Smooth muscle cell (in vitro differentiated cells): ENCODE results near the gene SGPP1. TPM values are rescaled to one million over a fixed set of nuclear protein-coding genes. Genes with fewer than 3 reads are reported as not detected.
"Not testable (repeated sequence)": the region's sequence is repeated elsewhere in the genome, so short reads cannot be mapped to it uniquely, and the experiment has no call there.

Experiments used
- DNase-seq: peaks from one replicate; lab custom pipeline; 2025; ENCODE audit not compliant: unreplicated experiment; lab: John Stamatoyannopoulos, UW
- H2AFZ ChIP-seq: fragments of 200-600 bp; sonication (generic); 2 replicates; pipeline ENCODE4 v1.6.0; 2016; ENCODE audit warnings: antibody characterized with exemption, low read depth, mild to moderate bottlenecking
- H3F3A ChIP-seq: fragments of 200-600 bp; sonication (generic); 2 replicates; pipeline ENCODE4 v1.6.0; 2017; ENCODE audit warnings: antibody characterized with exemption, low read depth
- H3K27ac ChIP-seq: fragments of 200-600 bp; sonication (generic); 2 replicates; pipeline ENCODE4 v1.5.1; 2016; ENCODE audit warnings: low read depth, mild to moderate bottlenecking
- H3K27me3 ChIP-seq: fragments of 200-600 bp; sonication (generic); 2 replicates; pipeline ENCODE4 v1.6.1; 2016; ENCODE audit warnings: low read depth, mild to moderate bottlenecking
- H3K36me3 ChIP-seq: fragments of 200-600 bp; sonication (generic); 2 replicates; pipeline ENCODE4 v1.5.1; 2016; ENCODE audit warnings: low read depth
- H3K4me1 ChIP-seq: fragments of 200-600 bp; sonication (generic); 2 replicates; pipeline ENCODE4 v1.5.1; 2016; ENCODE audit warnings: low read depth
- H3K4me2 ChIP-seq: fragments of 200-600 bp; sonication (generic); 2 replicates; pipeline ENCODE4 v1.6.0; 2016; ENCODE audit warnings: mild to moderate bottlenecking
- H3K4me3 ChIP-seq: fragments of 200-600 bp; sonication (generic); 2 replicates; pipeline ENCODE4 v1.5.1; 2016; ENCODE audit warnings: mild to moderate bottlenecking
- H3K79me2 ChIP-seq: fragments of 200-600 bp; sonication (generic); 2 replicates; pipeline ENCODE4 v1.6.0; 2016; ENCODE audit warnings: low read depth, mild to moderate bottlenecking
- H3K9ac ChIP-seq: fragments of 200-600 bp; sonication (generic); 2 replicates; pipeline ENCODE4 v1.6.0; 2016; ENCODE audit warnings: low read depth
- H3K9me3 ChIP-seq: fragments of 200-600 bp; sonication (generic); replicated peaks from 2 replicates; pipeline ENCODE4 v1.5.1; 2016; ENCODE audit warnings: low read depth
- H4K20me1 ChIP-seq: fragments of 200-600 bp; sonication (generic); 2 replicates; pipeline ENCODE4 v1.6.0; 2016; ENCODE audit warnings: low read depth
- CTCF ChIP-seq: fragments of 200-600 bp; sonication (generic); IDR thresholded peaks from 2 replicates; pipeline ENCODE4 v1.5.1; 2017; ENCODE audit warnings: borderline replicate concordance, mild to moderate bottlenecking, antibody characterized with exemption; ENCODE audit not compliant: insufficient read depth, poor library complexity, severe bottlenecking
- WGBS: methylation state at CpG from one replicate; pipeline ENCODE4 v1.1.7; 2016; ENCODE audit warnings: low lambda C conversion rate; 5-methylcytosine and 5-hydroxymethylcytosine counted together
- polyA plus RNA-seq: library from polyadenylated mRNA; unstranded; fragments of >200 nt; fragmentation: Nextera tagmentation; extraction: Ambion mirVana; gene quantifications from 2 replicates; pipeline ENCODE4 v1.2.1, GENCODE V29; 2016
- small RNA-seq: library from RNA; depleted of rRNA; stranded (forward); fragments of <200 nt; gene quantifications from one replicate; pipeline ENCODE3, GENCODE V24; 2014
- total RNA-seq: library from RNA; depleted of rRNA; stranded (reverse); fragments of >200 nt; gene quantifications from 2 replicates; pipeline ENCODE4 v1.2.3, GENCODE V29; 2014

SGPP1 gene
- total and polyA plus RNA-seq, 2 experiments from 2014 or later, result 16.0 to 25.8 TPM

GRCh38 chr14:63638493-63638892 is 89.4 kb downstream of the SGPP1 start:
- Histone ChIP-seq H3K4me3 (no peak overlapping the region), H3K27ac (no peak overlapping the region), H3F3A (no peaks in the 10 kb centered on the region), H3K4me2 (no peak overlapping the region), H3K36me3 (no peaks in the 10 kb centered on the region), H2AFZ (no peak overlapping the region), H3K27me3 (no peaks in the 10 kb centered on the region), H3K4me1 (peaks cover 4% of the 10 kb centered on the region), H3K9me3 (no peaks in the 10 kb centered on the region), H3K9ac (no peak overlapping the region), H3K79me2 (peaks cover 63% of the 10 kb centered on the region), H4K20me1 (peaks cover 2% of the 10 kb centered on the region)
- TF ChIP-seq CTCF, result no peak
- DNase-seq, result no peak
- 94% methylated on average over 1 of the region's 1 CpG for WGBS

GRCh38 chr14:63636094-63636635 is 91.7 kb downstream of the SGPP1 start:
- H3K4me1 ChIP-seq, H3K27me3 ChIP-seq, H2AFZ ChIP-seq, H3F3A ChIP-seq, H3K27ac ChIP-seq, H3K4me2 ChIP-seq, H3K9me3 ChIP-seq, DNase-seq, H3K9ac ChIP-seq, H3K4me3 ChIP-seq, H3K36me3 ChIP-seq: not testable (repeated sequence)
- H4K20me1 ChIP-seq, result peaks cover 23% of the 10 kb centered on the region
- WGBS, result 98% methylated on average over 4 of the region's 4 CpGs
- H3K79me2 ChIP-seq, result peaks cover 86% of the 10 kb centered on the region

Small RNA genes lying within 50 kb of the gene (small RNA-seq; reads per million reads assigned to genes)
- gene AL161670.1 (not detected), gene RF00012 (not detected), gene RNU7-116P (not detected)

Other genes starting within 250 kb of the SGPP1 start
- 25.7 and 47.7 TPM in 2 replicates for gene PPP2R5E, start 184.7 kb downstream of the SGPP1 start, total RNA-seq
- gene PPP2R5E, start 184.7 kb downstream of the SGPP1 start, polyA plus RNA-seq, result 30.4 and 31.7 TPM in 2 replicates
- gene WDR89, start 86.2 kb downstream of the SGPP1 start, total RNA-seq, result 8.9 and 10.0 TPM in 2 replicates
- gene WDR89, start 86.2 kb downstream of the SGPP1 start, polyA plus RNA-seq, result 6.3 and 6.4 TPM in 2 replicates
- 20.9 and 26.6 TPM in 2 replicates for gene SYNE2, start 124.9 kb upstream of the SGPP1 start, total RNA-seq
- gene SYNE2, start 124.9 kb upstream of the SGPP1 start, polyA plus RNA-seq, result 4.8 and 7.2 TPM in 2 replicates